ENCODE results near the gene RIPK4.
"Not testable (repeated sequence)": the region's sequence is repeated elsewhere in the genome, so short reads cannot be mapped to it uniquely, and the experiment has no call there.

The RIPK4 gene

DNA sequence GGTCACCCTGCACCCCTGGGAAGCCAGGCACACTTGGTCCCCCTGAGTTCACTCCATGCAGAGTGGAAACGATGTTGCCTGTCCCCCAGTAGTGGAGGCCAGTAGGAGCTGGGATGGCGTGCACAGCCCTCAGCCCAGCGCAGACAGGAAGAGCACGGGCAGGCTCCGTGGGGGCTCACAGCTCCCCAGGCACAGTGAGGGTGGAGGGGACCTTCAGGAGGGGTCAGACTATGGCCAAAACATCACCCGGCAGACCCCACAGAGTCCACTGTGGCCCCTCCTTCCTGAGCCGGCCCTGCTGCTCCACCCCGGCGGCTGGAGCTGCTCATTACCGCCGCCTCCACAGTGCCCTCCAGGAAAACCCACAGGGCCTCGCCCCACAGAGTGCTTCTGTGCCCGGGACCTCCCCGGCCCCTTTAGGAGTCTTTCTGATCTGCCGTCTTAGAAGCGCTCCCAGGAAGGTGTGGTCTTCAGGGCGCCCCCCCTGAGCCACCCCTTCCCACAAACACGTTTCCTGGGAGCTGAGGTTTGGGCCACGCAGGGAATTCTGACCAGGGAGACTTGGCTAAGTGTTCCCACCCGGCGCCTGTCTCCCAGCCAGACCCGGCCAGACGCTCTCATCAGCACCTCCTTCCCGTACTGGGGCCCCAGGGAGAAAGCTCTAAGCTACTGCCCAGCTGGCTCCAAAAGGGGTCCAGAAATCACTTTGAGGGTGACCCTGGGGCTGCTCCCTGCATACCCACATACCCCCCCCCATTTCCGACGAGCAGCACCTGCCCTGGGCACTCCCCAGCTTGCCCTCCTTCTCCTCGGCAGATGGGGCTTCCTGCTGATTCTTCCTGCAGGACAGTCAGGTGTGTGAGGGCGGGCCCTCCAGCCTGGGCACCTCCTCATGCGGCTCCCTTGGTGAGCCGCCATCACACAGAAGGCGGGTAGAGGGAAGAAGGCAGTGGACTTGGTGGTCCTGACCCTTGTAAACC, 38.8 kb downstream of the RIPK4 start:
- Histone ChIP-seq H3K4me3 (ENCODE audit: low read depth, low read length) (no peak overlapping the region), H3K27me3 (replicated peaks) (no peaks in the 10 kb centered on the region), H3K36me3 (replicated peaks) (no peaks in the 10 kb centered on the region), H3K27ac (no peak overlapping the region)
- in situ Hi-C loops (cut with HindIII; ENCODE audit: low pct_ligation_motif_present, low sequenced_read_pairs): no loop called here
- TF ChIP-seq, protein P1, sequence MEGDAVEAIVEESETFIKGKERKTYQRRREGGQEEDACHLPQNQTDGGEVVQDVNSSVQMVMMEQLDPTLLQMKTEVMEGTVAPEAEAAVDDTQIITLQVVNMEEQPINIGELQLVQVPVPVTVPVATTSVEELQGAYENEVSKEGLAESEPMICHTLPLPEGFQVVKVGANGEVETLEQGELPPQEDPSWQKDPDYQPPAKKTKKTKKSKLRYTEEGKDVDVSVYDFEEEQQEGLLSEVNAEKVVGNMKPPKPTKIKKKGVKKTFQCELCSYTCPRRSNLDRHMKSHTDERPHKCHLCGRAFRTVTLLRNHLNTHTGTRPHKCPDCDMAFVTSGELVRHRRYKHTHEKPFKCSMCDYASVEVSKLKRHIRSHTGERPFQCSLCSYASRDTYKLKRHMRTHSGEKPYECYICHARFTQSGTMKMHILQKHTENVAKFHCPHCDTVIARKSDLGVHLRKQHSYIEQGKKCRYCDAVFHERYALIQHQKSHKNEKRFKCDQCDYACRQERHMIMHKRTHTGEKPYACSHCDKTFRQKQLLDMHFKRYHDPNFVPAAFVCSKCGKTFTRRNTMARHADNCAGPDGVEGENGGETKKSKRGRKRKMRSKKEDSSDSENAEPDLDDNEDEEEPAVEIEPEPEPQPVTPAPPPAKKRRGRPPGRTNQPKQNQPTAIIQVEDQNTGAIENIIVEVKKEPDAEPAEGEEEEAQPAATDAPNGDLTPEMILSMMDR (IDR thresholded peaks at IDR 0.05; ENCODE audit: low read depth, low read length, missing control alignments): no peak
- no peak for DNase-seq

DNA sequence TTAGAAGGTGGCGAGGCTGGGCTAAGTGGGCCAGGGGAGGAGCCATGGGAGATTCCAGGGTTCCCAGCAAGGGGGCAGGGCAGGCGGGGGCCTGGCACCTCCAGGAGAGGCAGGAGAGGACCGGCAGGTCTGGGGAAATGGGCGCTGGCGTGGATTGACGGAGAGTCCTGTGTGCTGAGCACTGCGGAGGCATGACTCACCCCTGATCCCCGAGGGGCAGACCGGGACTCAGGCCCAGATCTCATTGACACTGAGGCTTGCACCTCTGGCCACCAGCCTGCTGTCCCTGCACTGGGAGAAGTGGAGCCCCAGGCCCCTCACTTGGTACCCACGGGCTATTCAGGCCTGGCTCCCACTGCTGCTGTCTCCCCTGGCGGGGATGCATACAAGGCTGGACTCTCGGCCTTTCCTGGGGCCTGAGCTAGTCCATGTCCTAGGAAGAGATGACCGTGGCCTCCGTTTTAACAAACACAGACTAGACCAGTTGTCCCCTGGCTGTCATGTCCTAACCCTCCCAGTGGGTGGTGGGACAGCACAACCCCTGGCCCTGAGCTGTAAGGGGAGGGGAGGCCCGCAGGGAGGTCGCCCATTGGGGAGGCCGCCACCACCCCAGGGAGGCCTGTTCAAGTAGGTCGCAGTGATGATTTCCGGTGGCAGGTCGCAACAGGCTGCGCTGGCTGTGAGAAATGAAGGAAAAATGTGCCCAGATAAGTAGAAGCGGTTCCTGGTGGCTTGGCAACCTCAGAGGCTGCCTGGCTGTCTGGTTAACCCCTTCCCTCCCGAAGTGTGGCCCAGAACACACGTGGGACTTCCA, 39.7 kb downstream of the RIPK4 start:
- H3K27ac ChIP-seq: peak overlapping the region; percentile 12

DNA sequence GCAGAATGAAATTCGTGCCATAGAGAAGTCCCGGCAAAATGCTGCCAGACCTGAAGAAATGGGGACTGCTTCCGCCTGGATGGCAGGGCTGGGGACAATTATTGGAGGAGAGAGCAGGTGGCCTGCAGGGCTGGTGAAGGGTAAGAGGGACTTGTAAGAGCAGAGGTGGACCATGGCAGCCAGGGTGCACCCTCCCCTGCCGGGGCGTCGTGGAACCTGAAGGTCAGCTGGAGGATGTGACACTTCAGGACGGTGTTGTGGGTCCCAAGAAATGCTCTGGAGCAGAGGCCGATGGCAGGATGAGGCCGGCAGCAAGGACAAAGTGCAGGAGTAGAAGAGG, 40.3 kb downstream of the RIPK4 start:
- no peaks in the 10 kb centered on the region for H3K27me3 ChIP-seq (replicated peaks)
- TF ChIP-seq, protein P1 (IDR thresholded peaks at IDR 0.05; ENCODE audit: low read depth, low read length, missing control alignments): no peak
- no peak overlapping the region for H3K27ac ChIP-seq
- DNase-seq: no peak
- H3K4me3 ChIP-seq (ENCODE audit: low read depth, low read length): no peak overlapping the region
- in situ Hi-C loops (cut with HindIII; ENCODE audit: low pct_ligation_motif_present, low sequenced_read_pairs): no loop called here
- no peaks in the 10 kb centered on the region for H3K36me3 ChIP-seq (replicated peaks)

More for the DNA sequence above, 39.7 kb downstream of the RIPK4 start:
- peak; percentile 61 for DNase-seq
- no peaks in the 10 kb centered on the region for H3K27me3 ChIP-seq (replicated peaks)
- in situ Hi-C loops (cut with HindIII; ENCODE audit: low pct_ligation_motif_present, low sequenced_read_pairs): no loop called here
- H3K4me3 ChIP-seq (ENCODE audit: low read depth, low read length): no peak overlapping the region
- TF ChIP-seq, protein P1 (IDR thresholded peaks at IDR 0.05; ENCODE audit: low read depth, low read length, missing control alignments): no peak
- H3K36me3 ChIP-seq (replicated peaks): no peaks in the 10 kb centered on the region

DNA sequence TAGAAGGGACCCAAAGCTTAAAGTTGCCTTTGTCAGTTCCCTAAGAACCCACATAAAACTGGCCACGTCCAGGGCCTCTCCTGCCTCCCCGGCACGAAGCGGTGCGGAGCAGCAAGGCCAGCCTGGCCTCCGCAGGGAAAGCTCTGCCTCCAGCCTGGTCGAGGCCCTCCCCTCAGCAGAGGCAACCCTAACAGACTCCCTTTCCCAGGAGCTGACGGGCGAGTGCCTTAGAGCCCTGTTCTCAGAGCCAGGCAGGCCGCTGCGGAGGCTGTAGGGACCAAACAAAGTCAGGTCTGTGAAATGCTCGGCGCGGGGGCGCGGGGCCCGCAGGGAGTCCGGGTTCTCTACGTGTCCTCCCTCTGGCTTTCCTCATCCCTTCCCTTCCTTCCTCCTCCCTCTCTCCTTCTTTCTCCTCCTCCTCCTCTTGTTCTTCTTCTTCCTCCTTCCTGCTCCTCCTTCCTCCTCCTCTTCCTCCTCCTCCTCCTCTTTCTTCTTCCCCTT, 40.7 kb downstream of the RIPK4 start:
- no peak for DNase-seq

DNA sequence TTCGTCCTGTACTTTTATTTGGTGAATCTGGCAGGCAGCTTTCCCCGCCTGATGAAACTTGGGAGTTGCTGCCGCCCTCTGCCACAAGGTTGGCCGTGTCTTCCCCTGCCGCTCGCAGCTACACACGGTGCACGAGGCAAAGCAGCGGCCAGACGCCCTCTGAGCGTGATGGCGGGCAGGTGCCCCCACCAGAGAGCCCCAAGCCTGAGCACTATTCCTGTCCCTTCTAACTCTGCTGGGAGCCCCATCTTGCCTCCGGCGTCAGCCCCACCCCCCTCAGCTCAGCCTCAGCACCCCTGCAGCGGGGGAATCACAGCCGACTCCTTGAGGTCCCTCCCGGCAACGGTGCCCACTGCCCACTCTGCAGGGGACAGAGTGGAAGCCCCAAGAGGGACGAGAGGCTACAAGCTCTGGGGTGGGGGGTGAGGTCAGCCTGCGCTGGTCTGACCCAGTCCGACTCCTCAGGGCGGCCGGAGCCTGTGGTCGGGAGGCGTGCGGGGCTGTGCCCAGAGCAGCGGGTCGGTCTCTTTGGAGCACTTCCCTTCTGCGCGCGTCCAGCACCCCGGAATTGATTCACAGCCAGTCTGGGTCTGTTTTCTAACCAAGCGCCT, 41.3 kb downstream of the RIPK4 start:
- TF ChIP-seq, protein P1 (IDR thresholded peaks at IDR 0.05; ENCODE audit: low read depth, low read length, missing control alignments): no peak
- DNase-seq: no peak
- Histone ChIP-seq H3K27me3 (replicated peaks) (no peaks in the 10 kb centered on the region), H3K27ac (no peak overlapping the region), H3K36me3 (replicated peaks) (no peaks in the 10 kb centered on the region), H3K4me3 (ENCODE audit: low read depth, low read length) (no peak overlapping the region)
- in situ Hi-C loops (cut with HindIII; ENCODE audit: low pct_ligation_motif_present, low sequenced_read_pairs): no loop called here

More for the DNA sequence above, 40.7 kb downstream of the RIPK4 start:
- Histone ChIP-seq H3K27ac (no peak overlapping the region), H3K36me3 (replicated peaks) (no peaks in the 10 kb centered on the region), H3K4me3 (ENCODE audit: low read depth, low read length) (no peak overlapping the region), H3K27me3 (replicated peaks) (no peaks in the 10 kb centered on the region)
- TF ChIP-seq, protein P1 (IDR thresholded peaks at IDR 0.05; ENCODE audit: low read depth, low read length, missing control alignments): no peak
- in situ Hi-C loops (cut with HindIII; ENCODE audit: low pct_ligation_motif_present, low sequenced_read_pairs): no loop called here

DNA sequence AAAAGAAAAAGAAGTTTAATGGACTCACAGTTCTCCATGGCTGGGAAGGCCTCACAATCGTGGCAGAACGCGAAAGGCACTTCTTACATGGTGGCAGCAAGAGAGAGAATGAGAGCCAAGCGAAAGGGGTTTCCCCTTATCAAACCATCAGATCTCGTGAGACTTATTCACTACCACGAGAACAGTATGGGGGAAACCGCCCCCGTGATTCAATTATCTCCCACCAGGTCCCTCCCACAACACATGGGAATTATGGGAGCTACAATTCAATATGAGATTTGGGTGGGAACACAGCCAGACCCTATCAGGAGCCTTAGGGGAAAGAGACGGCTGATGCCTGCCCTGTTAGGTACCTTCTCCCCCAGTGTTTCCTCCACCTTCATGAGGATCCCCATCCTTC, 43.0 kb downstream of the RIPK4 start:
- DNase-seq; H3K4me3 ChIP-seq (ENCODE audit: low read depth, low read length); H3K27ac ChIP-seq; H3K36me3 ChIP-seq (replicated peaks); H3K27me3 ChIP-seq (replicated peaks); in situ Hi-C loops (cut with HindIII; ENCODE audit: low pct_ligation_motif_present, low sequenced_read_pairs): not testable (repeated sequence)

All from brain microvascular endothelial cell (primary cell).